Bronchial epithelial cell (primary cell): Measurements from ENCODE around the gene FBXL14. TPM values are rescaled to one million over a fixed set of nuclear protein-coding genes. Genes with fewer than 3 reads are reported as not detected.
A peak's percentile ranks its signal among the peaks of the same experiment; 100 is the strongest.

ENCODE experiments used
- DNase-seq: peaks from one replicate; pipeline ENCODE4 v3.0.0-alpha.2; 2010; ENCODE audit warnings: low read depth
- FAIRE-seq: peaks from 2 replicates; lab custom pipeline; 2011; peaks lifted over from hg19 to GRCh38; lab: Jason Lieb, UNC
- H3K27me3 ChIP-seq: 2 replicates; pipeline ENCODE4 v1.5.1; 2011; ENCODE audit warnings: low read length; ENCODE audit not compliant: control insufficient read depth, insufficient read depth
- H3K36me3 ChIP-seq: 2 replicates; pipeline ENCODE4 v1.5.1; 2011; ENCODE audit warnings: low read length; ENCODE audit not compliant: control insufficient read depth, insufficient read depth
- H3K4me3 ChIP-seq: 2 replicates; pipeline ENCODE4 v1.5.1; 2011; ENCODE audit warnings: mild to moderate bottlenecking, low read depth, low read length, control low read depth
- total RNA-seq: library from RNA; depleted of rRNA; stranded (reverse); fragments of >200 nt; gene quantifications from 2 replicates; pipeline ENCODE4 v1.2.1, GENCODE V29; 2014
- TF ChIP-seq, protein P1 (sequence below): IDR thresholded peaks from 2 replicates; pipeline ENCODE4 v1.5.1; 2011; ENCODE audit warnings: mild to moderate bottlenecking, moderate library complexity, low read length, control low read depth, inconsistent platforms; ENCODE audit not compliant: insufficient read depth, severe bottlenecking

FBXL14 gene
- total RNA-seq, 1 donor from 2014 or later, result 9.7 TPM

DNA sequence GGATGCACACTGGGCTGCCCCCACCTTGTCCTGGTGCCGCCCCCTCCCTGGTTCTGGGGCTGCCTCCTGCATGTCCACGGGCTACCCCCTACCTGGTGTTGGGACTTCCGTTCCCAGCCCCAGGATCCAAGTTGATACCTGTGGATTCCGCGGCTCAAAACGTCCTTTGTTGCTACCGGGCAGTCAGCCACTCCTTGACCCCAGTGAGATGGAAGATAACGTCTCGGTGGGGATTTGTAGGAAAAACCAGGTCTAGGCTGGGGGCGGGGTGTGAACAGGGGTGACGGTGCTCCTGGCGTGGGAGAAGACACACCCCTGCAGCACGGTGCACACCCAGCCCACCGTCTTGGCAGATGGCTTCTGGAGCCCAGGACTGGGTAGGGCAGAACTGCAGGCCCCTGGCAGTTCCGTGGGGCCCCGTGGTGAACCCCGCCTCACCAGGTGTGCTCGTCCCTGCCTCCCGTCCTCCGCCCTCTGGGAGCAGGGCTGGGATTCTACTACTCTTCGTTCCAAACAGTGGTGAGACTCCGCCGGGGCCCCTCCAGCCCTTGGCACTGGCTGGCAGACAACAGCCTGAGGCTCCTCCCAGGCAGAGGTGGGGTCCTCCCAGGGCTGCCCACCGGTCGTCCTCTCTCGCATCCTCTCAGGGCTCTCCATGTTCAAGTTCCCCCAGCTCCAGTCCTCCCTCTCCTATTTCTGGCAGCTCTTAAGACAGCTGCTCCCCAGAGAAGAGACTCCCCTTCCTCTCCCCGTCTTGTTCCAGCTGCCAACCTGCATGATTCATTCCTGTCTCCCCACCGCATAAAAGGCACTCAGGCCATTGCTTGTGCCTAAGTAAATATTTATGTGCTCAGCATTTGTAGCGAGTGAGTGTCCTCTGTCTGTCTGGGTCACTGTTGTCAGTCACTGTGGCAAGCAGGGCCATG, 75.5 kb downstream of the FBXL14 start:
- peak overlapping the region; percentile 34 for H3K4me3 ChIP-seq
- TF ChIP-seq, protein P1, sequence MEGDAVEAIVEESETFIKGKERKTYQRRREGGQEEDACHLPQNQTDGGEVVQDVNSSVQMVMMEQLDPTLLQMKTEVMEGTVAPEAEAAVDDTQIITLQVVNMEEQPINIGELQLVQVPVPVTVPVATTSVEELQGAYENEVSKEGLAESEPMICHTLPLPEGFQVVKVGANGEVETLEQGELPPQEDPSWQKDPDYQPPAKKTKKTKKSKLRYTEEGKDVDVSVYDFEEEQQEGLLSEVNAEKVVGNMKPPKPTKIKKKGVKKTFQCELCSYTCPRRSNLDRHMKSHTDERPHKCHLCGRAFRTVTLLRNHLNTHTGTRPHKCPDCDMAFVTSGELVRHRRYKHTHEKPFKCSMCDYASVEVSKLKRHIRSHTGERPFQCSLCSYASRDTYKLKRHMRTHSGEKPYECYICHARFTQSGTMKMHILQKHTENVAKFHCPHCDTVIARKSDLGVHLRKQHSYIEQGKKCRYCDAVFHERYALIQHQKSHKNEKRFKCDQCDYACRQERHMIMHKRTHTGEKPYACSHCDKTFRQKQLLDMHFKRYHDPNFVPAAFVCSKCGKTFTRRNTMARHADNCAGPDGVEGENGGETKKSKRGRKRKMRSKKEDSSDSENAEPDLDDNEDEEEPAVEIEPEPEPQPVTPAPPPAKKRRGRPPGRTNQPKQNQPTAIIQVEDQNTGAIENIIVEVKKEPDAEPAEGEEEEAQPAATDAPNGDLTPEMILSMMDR, result no peak
- peaks cover 2% of the 10 kb centered on the region for H3K27me3 ChIP-seq
- FAIRE-seq (peak; percentile 68), DNase-seq (peak; percentile 93)
- H3K36me3 ChIP-seq, result no peaks in the 10 kb centered on the region

DNA sequence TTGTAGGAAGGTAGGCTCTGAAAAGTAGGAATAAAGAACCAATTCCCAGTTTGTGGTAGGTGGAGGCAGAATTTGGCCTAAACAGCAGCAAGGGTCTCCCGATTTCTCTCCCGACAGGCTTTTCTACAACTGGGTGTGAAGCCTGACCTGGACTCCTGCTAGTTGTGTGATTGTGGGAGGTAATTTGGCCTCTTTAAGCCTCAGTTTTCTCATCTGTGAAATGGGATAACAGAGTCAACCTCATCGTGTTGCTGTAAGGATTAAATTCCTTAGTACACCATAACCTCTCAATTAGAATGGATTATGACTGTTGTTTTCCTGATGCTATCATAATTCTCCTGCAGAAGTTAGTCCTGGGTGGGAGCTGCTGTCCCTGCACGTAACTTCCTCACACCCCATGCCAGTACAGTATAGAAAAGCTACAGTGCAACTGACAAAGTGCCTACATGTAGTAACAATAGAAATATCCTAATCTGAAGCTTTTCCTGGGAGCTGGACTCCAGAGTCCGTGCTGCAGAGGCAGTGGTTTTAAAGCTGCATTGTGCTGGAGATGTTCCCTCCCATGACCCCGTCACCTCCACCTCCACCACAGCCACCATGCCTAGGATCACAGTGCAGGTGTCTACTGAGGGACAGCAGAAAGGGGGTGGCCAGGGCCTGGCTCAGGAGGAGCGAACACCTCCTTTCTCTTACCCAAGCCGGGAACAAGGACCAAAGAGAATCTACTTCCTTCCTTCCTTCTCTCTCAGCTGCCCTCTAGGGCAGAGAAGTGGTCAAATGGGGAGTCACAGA, 76.5 kb downstream of the FBXL14 start:
- Histone ChIP-seq H3K4me3 (no peak overlapping the region), H3K27me3 (no peaks in the 10 kb centered on the region), H3K36me3 (no peaks in the 10 kb centered on the region)
- no peak for FAIRE-seq
- TF ChIP-seq, protein P1, result no peak
- DNase-seq, result no peak

DNA sequence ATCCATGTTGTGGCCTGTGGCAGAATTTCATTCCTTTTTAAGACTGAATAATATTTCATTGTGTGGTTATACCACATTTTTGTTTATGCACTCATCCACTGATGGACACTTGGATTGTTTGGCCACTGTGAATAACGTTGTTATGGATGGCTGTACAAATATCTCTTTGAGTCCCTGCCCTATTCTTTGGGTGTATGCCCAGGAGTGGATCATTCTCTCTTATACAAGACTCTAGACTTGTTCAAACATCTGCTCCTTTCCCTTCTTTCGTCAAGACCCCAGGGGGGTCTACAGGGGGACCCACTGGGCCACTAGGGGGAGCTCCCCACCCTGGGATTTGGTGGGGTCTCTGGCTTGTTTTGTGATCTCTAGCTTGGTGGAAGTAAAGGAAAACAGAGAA, 77.4 kb downstream of the FBXL14 start:
- DNase-seq, result peak; percentile 95
- no peaks in the 10 kb centered on the region for H3K27me3 ChIP-seq
- no peaks in the 10 kb centered on the region for H3K36me3 ChIP-seq
- H3K4me3 ChIP-seq, result no peak overlapping the region
- TF ChIP-seq, protein P1, result peak; percentile 17
- no peak for FAIRE-seq

Other genes starting within 250 kb of the FBXL14 start
- 0.77 and 0.79 TPM in 2 replicates for gene WNT5B, start 34.6 kb upstream of the FBXL14 start, total RNA-seq
- gene ADIPOR2, start 96.5 kb upstream of the FBXL14 start, total RNA-seq, result 41.6 and 61.2 TPM in 2 replicates
- not detected in 2 replicates for gene LRTM2, start 226.0 kb upstream of the FBXL14 start, total RNA-seq